K562 (cell line): Measurements from ENCODE around the gene KCTD21. TPM values are rescaled to one million over a fixed set of nuclear protein-coding genes. Genes with fewer than 3 reads are reported as not detected.

ENCODE experiments used
- NR4A1 ChIP-seq, 2 experiments: fragments of 250-450 bp in 1 of 2; fragments of 450-650 bp in 1 of 2; sonication (Bioruptor Pico) in 1 of 2; IDR thresholded peaks; 2 replicates each; pipeline versions ENCODE4 v1.4.0 to v1.6.1; 2016 to 2020; ENCODE audit warnings: mild to moderate bottlenecking in 2 of 2, missing compliant biosample characterization in 1 of 2, missing genetic modification characterization in 1 of 2, moderate library complexity in 1 of 2
- SIN3B ChIP-seq: fragments of 450-650 bp; IDR thresholded peaks from 2 replicates; pipeline ENCODE4 v1.6.1; 2017; ENCODE audit warnings: low read depth, mild to moderate bottlenecking, moderate library complexity
- ZEB2 ChIP-seq: fragments of 450-650 bp; IDR thresholded peaks from 2 replicates; pipeline ENCODE4 v1.6.1; 2016
- polyA plus RNA-seq, 8 experiments: library from polyadenylated mRNA; depleted of rRNA in 4 of 8; stranded (reverse) in 5 of 8; unstranded in 3 of 8; fragments of >200 nt; fragmentation: Nextera tagmentation in 2 of 8; fragmentation: Illumina TruSeq in 1 of 8; extraction: Ambion mirVana in 2 of 8; extraction: Trizol in 1 of 8; gene quantifications; 2 replicates each; pipeline versions ENCODE4 v1.2.1 to v1.2.3, GENCODE V29; 2011 to 2014; ENCODE audit warnings: inconsistent platforms in 1 of 8, missing spikeins in 1 of 8
- total RNA-seq, 7 experiments: library from RNA; depleted of rRNA in 6 of 7; stranded (reverse); fragments of >200 nt in 6 of 7; fragmentation: Illumina TruSeq in 2 of 7; extraction: Trizol in 2 of 7; gene quantifications; 2 replicates each; pipeline versions ENCODE4 v1.2.1 to v1.2.3, GENCODE V29; 2011 to 2021; ENCODE audit warnings: low replicate concordance in 1 of 7
- TF ChIP-seq, protein P1 (sequence below), 2 experiments: fragments of 450-650 bp; IDR thresholded peaks; 2 replicates each; pipeline ENCODE4 v1.6.1; 2016; ENCODE audit warnings: mild to moderate bottlenecking in 2 of 2, borderline replicate concordance in 1 of 2, low read depth in 1 of 2, moderate library complexity in 1 of 2
- TF ChIP-seq, protein P2 (sequence below): fragments of 200-600 bp; sonication (generic); IDR thresholded peaks from one replicate; pipeline ENCODE4 v1.6.1; 2012; ENCODE audit warnings: mild to moderate bottlenecking, low read depth, low read length, inconsistent platforms
- TF ChIP-seq, protein P3 (sequence below): sonication (generic); formaldehyde crosslinking; IDR thresholded peaks from 2 replicates; pipeline ENCODE4 v1.8.0; 2022; ENCODE audit warnings: missing genetic modification reagents, mild to moderate bottlenecking, moderate library complexity, borderline replicate concordance

KCTD21 gene
- total and polyA plus RNA-seq, 9 of the 15 experiments (the other 6 are each of a cell fraction or from before 2014, with no cell fraction given): 0.34 to 5.4 (median 1.9) TPM

DNA sequence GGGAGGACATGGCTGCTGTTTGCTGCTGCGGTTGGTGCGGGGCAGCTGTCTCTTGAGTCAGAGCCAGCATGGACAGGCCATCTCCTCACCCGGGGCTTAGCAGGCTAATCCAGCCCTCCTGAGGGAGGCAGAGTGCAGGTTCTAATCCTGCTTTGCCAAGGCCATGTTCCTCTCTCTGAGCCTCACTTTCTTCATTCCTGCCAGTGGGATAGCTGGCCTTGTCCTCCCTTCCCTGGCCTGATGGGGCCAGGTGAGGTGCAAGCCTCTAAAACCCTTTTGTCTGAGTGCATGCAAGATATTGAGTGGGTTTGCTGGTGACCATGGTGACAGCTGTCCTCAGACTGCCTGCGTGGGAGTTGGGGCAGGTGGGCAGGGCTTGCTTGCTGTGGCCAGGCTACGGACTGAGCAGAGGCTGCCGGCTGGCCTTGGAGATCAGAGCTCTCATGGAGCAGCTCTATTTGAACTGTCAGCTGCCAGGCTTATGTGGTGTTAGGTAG is 3.8 kb upstream of the KCTD21 start (continued):
- TF ChIP-seq, protein P1, sequence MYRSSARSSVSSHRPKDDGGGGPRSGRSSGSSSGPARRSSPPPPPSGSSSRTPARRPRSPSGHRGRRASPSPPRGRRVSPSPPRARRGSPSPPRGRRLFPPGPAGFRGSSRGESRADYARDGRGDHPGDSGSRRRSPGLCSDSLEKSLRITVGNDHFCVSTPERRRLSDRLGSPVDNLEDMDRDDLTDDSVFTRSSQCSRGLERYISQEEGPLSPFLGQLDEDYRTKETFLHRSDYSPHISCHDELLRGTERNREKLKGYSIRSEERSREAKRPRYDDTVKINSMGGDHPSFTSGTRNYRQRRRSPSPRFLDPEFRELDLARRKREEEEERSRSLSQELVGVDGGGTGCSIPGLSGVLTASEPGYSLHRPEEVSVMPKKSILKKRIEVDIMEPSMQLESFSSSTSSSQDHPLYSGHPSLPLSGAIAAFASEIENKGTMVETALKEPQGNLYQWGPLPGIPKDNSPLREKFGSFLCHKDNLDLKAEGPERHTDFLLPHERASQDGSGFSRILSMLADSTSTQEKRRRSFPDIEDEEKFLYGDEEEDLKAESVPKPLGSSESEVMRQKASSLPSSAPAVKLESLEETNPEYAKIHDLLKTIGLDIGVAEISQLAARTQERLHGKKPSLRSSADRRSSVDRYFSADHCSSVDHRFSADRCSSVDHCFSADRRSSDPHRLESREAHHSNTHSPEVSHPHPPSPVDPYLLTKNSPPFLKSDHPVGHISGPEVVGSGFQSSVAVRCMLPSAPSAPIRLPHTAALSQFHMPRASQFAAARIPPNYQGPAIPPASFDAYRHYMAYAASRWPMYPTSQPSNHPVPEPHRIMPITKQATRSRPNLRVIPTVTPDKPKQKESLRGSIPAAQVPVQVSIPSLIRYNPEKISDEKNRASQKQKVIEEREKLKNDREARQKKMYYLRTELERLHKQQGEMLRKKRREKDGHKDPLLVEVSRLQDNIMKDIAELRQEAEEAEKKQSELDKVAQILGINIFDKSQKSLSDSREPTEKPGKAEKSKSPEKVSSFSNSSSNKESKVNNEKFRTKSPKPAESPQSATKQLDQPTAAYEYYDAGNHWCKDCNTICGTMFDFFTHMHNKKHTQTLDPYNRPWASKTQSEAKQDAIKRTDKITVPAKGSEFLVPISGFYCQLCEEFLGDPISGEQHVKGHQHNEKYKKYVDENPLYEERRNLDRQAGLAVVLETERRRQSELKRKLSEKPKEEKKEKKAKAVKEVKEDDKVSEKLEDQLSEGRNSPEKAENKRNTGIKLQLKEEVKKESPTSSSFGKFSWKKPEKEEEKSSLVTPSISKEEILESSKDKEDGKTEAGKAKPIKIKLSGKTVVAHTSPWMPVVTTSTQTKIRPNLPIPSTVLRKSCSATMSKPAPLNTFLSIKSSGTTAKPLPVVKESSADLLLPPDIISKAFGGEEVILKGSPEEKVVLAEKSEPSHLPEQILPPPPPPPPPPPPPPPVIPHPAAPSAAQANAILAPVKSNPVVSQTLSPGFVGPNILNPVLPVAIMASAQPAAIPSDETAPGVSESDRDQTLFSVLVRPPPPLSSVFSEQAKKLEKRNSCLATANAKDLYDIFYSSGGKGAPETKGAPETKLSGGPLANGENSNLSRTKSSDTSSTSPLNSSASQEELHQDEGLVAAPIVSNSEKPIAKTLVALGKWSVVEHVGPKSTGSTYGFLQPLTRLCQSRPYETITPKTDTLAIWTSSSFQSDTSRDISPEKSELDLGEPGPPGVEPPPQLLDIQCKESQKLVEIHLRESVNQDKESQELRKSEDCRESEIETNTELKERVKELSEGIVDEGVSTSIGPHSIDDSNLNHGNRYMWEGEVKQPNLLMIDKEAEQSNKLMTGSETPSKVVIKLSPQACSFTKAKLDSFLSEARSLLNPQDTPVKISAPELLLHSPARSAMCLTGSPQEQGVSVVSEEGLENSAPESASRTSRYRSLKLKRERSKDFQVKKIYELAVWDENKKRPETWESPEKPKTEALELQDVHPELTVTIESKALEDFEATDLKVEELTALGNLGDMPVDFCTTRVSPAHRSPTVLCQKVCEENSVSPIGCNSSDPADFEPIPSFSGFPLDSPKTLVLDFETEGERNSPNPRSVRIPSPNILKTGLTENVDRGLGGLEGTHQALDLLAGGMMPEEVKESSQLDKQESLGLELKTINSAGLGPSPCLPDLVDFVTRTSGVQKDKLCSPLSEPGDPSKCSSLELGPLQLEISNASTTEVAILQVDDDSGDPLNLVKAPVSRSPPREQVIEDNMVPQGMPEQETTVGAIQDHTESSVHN (IDR thresholded peaks at IDR 0.05; ENCODE audit: borderline replicate concordance in 1 of 2, low read depth in 1 of 2): no peak
- TF ChIP-seq SIN3B: no peak
- no peak for TF ChIP-seq NR4A1 (CRISPR knock-in tag; IDR thresholded peaks at IDR 0.05)
- no peak for TF ChIP-seq NR4A1 (tag; IDR thresholded peaks at IDR 0.05)
- TF ChIP-seq, protein P2, sequence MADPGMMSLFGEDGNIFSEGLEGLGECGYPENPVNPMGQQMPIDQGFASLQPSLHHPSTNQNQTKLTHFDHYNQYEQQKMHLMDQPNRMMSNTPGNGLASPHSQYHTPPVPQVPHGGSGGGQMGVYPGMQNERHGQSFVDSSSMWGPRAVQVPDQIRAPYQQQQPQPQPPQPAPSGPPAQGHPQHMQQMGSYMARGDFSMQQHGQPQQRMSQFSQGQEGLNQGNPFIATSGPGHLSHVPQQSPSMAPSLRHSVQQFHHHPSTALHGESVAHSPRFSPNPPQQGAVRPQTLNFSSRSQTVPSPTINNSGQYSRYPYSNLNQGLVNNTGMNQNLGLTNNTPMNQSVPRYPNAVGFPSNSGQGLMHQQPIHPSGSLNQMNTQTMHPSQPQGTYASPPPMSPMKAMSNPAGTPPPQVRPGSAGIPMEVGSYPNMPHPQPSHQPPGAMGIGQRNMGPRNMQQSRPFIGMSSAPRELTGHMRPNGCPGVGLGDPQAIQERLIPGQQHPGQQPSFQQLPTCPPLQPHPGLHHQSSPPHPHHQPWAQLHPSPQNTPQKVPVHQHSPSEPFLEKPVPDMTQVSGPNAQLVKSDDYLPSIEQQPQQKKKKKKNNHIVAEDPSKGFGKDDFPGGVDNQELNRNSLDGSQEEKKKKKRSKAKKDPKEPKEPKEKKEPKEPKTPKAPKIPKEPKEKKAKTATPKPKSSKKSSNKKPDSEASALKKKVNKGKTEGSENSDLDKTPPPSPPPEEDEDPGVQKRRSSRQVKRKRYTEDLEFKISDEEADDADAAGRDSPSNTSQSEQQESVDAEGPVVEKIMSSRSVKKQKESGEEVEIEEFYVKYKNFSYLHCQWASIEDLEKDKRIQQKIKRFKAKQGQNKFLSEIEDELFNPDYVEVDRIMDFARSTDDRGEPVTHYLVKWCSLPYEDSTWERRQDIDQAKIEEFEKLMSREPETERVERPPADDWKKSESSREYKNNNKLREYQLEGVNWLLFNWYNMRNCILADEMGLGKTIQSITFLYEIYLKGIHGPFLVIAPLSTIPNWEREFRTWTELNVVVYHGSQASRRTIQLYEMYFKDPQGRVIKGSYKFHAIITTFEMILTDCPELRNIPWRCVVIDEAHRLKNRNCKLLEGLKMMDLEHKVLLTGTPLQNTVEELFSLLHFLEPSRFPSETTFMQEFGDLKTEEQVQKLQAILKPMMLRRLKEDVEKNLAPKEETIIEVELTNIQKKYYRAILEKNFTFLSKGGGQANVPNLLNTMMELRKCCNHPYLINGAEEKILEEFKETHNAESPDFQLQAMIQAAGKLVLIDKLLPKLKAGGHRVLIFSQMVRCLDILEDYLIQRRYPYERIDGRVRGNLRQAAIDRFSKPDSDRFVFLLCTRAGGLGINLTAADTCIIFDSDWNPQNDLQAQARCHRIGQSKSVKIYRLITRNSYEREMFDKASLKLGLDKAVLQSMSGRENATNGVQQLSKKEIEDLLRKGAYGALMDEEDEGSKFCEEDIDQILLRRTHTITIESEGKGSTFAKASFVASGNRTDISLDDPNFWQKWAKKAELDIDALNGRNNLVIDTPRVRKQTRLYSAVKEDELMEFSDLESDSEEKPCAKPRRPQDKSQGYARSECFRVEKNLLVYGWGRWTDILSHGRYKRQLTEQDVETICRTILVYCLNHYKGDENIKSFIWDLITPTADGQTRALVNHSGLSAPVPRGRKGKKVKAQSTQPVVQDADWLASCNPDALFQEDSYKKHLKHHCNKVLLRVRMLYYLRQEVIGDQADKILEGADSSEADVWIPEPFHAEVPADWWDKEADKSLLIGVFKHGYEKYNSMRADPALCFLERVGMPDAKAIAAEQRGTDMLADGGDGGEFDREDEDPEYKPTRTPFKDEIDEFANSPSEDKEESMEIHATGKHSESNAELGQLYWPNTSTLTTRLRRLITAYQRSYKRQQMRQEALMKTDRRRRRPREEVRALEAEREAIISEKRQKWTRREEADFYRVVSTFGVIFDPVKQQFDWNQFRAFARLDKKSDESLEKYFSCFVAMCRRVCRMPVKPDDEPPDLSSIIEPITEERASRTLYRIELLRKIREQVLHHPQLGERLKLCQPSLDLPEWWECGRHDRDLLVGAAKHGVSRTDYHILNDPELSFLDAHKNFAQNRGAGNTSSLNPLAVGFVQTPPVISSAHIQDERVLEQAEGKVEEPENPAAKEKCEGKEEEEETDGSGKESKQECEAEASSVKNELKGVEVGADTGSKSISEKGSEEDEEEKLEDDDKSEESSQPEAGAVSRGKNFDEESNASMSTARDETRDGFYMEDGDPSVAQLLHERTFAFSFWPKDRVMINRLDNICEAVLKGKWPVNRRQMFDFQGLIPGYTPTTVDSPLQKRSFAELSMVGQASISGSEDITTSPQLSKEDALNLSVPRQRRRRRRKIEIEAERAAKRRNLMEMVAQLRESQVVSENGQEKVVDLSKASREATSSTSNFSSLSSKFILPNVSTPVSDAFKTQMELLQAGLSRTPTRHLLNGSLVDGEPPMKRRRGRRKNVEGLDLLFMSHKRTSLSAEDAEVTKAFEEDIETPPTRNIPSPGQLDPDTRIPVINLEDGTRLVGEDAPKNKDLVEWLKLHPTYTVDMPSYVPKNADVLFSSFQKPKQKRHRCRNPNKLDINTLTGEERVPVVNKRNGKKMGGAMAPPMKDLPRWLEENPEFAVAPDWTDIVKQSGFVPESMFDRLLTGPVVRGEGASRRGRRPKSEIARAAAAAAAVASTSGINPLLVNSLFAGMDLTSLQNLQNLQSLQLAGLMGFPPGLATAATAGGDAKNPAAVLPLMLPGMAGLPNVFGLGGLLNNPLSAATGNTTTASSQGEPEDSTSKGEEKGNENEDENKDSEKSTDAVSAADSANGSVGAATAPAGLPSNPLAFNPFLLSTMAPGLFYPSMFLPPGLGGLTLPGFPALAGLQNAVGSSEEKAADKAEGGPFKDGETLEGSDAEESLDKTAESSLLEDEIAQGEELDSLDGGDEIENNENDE: no peak
- no peak for TF ChIP-seq ZEB2
- TF ChIP-seq, protein P3, sequence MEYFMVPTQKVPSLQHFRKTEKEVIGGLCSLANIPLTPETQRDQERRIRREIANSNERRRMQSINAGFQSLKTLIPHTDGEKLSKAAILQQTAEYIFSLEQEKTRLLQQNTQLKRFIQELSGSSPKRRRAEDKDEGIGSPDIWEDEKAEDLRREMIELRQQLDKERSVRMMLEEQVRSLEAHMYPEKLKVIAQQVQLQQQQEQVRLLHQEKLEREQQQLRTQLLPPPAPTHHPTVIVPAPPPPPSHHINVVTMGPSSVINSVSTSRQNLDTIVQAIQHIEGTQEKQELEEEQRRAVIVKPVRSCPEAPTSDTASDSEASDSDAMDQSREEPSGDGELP: peak; percentile 88
